Endothelial cell (in vitro differentiated cells): ENCODE data around the gene C1orf122. TPM values are rescaled to one million over a fixed set of nuclear protein-coding genes. Genes with fewer than 3 reads are reported as not detected.

ENCODE experiments used
- DNase-seq: peaks from one replicate; pipeline ENCODE4 v3.0.0; 2021; ENCODE audit warnings: low spot score
- H3K27ac Mint-ChIP-seq: one replicate; pipeline ENCODE4 v1.8.0; 2021; ENCODE audit warnings: mixed read lengths, inconsistent platforms; ENCODE audit not compliant: unreplicated experiment
- H3K27me3 Mint-ChIP-seq: one replicate; pipeline ENCODE4 v1.8.0; 2021; ENCODE audit warnings: mild to moderate bottlenecking, moderate library complexity, mixed read lengths, inconsistent platforms; ENCODE audit not compliant: unreplicated experiment
- H3K36me3 Mint-ChIP-seq: one replicate; pipeline ENCODE4 v1.8.0; 2021; ENCODE audit warnings: mild to moderate bottlenecking, low read depth, mixed read lengths, inconsistent platforms; ENCODE audit not compliant: unreplicated experiment
- H3K4me1 Mint-ChIP-seq: one replicate; pipeline ENCODE4 v1.8.0; 2021; ENCODE audit warnings: mild to moderate bottlenecking, mixed read lengths, inconsistent platforms; ENCODE audit not compliant: unreplicated experiment
- H3K4me3 Mint-ChIP-seq: one replicate; pipeline ENCODE4 v1.8.0; 2021; ENCODE audit warnings: mild to moderate bottlenecking, mixed read lengths, inconsistent platforms; ENCODE audit not compliant: unreplicated experiment
- H3K9me3 Mint-ChIP-seq: one replicate; pipeline ENCODE4 v1.8.0; 2021; ENCODE audit warnings: mixed read lengths, inconsistent platforms; ENCODE audit not compliant: unreplicated experiment
- CTCF ChIP-seq: fragments of 200-600 bp; sonication (generic); IDR thresholded peaks from one replicate; pipeline ENCODE4 v1.5.0; 2021; ENCODE audit warnings: antibody characterized with exemption; ENCODE audit not compliant: unreplicated experiment
- total RNA-seq: library from RNA; stranded (reverse); fragmentation: NEBNext Ultra II Directional; extraction: Animal tissue kit (Norgen Biotek cat#: 25700); gene quantifications from one replicate; pipeline ENCODE4 v1.2.1, GENCODE V29; 2021; ENCODE audit not compliant: unreplicated experiment

The C1orf122 gene
- total RNA-seq, 1 donor from 2014 or later: 29.4 TPM

- H3K4me3 Mint-ChIP-seq: no peak overlapping the region
- peaks cover 3% of the 10 kb centered on the region for H3K27me3 Mint-ChIP-seq
- no peak for TF ChIP-seq CTCF
- H3K4me1 Mint-ChIP-seq: no peaks in the 10 kb centered on the region
- no peaks in the 10 kb centered on the region for H3K9me3 Mint-ChIP-seq
- no peak overlapping the region for H3K27ac Mint-ChIP-seq
- no peaks in the 10 kb centered on the region for H3K36me3 Mint-ChIP-seq
- no peak for DNase-seq
Observed at GRCh38 chr1:37776946-37777516, 30.6 kb upstream of the C1orf122 start.

GRCh38 chr1:37778654-37779053 is 28.9 kb upstream of the C1orf122 start:
- Mint-ChIP-seq H3K4me3 (no peak overlapping the region), H3K9me3 (no peaks in the 10 kb centered on the region), H3K4me1 (no peaks in the 10 kb centered on the region), H3K27me3 (peaks cover 2% of the 10 kb centered on the region), H3K27ac (no peak overlapping the region), H3K36me3 (no peaks in the 10 kb centered on the region)
- TF ChIP-seq CTCF: no peak
- DNase-seq: no peak

- Mint-ChIP-seq H3K9me3 (no peaks in the 10 kb centered on the region), H3K4me1 (no peaks in the 10 kb centered on the region), H3K27ac (no peak overlapping the region), H3K36me3 (no peaks in the 10 kb centered on the region), H3K27me3 (peaks cover 5% of the 10 kb centered on the region), H3K4me3 (no peak overlapping the region)
- DNase-seq: no peak
- TF ChIP-seq CTCF: no peak
Observed at GRCh38 chr1:37782491-37782890, 25.1 kb upstream of the C1orf122 start.

GRCh38 chr1:37792943-37793686 is 14.5 kb upstream of the C1orf122 start:
- peaks cover 14% of the 10 kb centered on the region for H3K27me3 Mint-ChIP-seq

More at GRCh38 chr1:37792943-37793686, 14.5 kb upstream of the C1orf122 start:
- no peak for TF ChIP-seq CTCF
- Mint-ChIP-seq H3K9me3 (no peaks in the 10 kb centered on the region), H3K27ac (no peak overlapping the region), H3K4me1 (no peaks in the 10 kb centered on the region), H3K4me3 (peak overlapping the region; percentile 56), H3K36me3 (no peaks in the 10 kb centered on the region)
- DNase-seq: no peak
